Bronchial epithelial cell (primary cell): ENCODE results near the gene JARID2. TPM values are rescaled to one million over a fixed set of nuclear protein-coding genes. Genes with fewer than 3 reads are reported as not detected.

ENCODE experiments used
- DNase-seq: peaks from one replicate; pipeline ENCODE4 v3.0.0-alpha.2; 2010; ENCODE audit warnings: low read depth
- FAIRE-seq: peaks from 2 replicates; lab custom pipeline; 2011; peaks lifted over from hg19 to GRCh38; lab: Jason Lieb, UNC
- H3K27me3 ChIP-seq: 2 replicates; pipeline ENCODE4 v1.5.1; 2011; ENCODE audit warnings: low read length; ENCODE audit not compliant: control insufficient read depth, insufficient read depth
- H3K36me3 ChIP-seq: 2 replicates; pipeline ENCODE4 v1.5.1; 2011; ENCODE audit warnings: low read length; ENCODE audit not compliant: control insufficient read depth, insufficient read depth
- H3K4me3 ChIP-seq: 2 replicates; pipeline ENCODE4 v1.5.1; 2011; ENCODE audit warnings: mild to moderate bottlenecking, low read depth, low read length, control low read depth
- total RNA-seq: library from RNA; depleted of rRNA; stranded (reverse); fragments of >200 nt; gene quantifications from 2 replicates; pipeline ENCODE4 v1.2.1, GENCODE V29; 2014
- TF ChIP-seq, protein P1 (sequence below): IDR thresholded peaks from 2 replicates; pipeline ENCODE4 v1.5.1; 2011; ENCODE audit warnings: mild to moderate bottlenecking, moderate library complexity, low read length, control low read depth, inconsistent platforms; ENCODE audit not compliant: insufficient read depth, severe bottlenecking

Gene JARID2
- total RNA-seq, 1 donor from 2014 or later, result 29.2 TPM

DNA sequence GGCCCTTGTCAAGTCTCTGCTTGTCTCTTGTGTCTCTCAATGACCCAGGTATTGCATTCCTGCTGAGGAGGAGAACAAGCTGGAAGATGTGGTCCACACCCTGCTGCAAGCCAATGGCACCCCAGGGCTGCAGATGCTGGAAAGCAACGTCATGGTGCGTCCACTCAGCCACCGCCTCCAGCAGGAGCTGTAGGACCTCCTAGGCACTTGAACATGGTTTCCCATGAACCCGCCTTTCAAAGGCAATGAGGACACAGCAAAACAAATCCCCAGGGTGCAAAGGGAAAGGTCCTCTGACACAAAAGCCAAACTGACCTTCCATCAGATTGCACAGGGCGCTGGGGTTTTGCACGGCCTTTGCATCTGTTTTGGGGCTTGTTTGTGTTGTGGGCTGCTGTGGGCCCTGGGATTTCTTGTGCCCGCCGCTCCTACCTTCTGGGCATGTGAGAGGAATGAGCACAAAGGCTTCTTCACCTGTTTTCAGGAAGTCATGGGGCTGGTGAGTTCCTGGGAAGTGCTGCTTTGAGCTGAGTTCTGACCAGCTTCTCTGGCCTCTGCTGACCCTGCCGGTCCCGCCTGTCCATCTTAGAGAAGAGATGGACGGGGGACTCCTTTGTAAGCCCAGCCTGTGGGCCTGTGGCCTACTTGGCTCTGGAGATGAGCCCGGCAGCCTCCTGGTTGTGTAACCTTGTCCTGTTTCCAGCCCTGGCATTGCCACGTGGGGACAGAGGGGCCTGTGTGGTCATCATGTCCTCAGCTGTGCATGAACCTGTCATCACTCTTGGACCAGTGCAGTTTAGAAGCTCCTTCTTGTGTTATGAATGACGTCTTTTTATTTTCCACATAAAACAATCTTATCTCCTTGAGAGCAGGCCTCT, 265.6 kb downstream of the JARID2 start:
- H3K27me3 ChIP-seq, result no peaks in the 10 kb centered on the region
- H3K36me3 ChIP-seq, result peaks cover 63% of the 10 kb centered on the region
- no peak for FAIRE-seq
- DNase-seq, result no peak
- H3K4me3 ChIP-seq, result no peak overlapping the region
- TF ChIP-seq, protein P1, sequence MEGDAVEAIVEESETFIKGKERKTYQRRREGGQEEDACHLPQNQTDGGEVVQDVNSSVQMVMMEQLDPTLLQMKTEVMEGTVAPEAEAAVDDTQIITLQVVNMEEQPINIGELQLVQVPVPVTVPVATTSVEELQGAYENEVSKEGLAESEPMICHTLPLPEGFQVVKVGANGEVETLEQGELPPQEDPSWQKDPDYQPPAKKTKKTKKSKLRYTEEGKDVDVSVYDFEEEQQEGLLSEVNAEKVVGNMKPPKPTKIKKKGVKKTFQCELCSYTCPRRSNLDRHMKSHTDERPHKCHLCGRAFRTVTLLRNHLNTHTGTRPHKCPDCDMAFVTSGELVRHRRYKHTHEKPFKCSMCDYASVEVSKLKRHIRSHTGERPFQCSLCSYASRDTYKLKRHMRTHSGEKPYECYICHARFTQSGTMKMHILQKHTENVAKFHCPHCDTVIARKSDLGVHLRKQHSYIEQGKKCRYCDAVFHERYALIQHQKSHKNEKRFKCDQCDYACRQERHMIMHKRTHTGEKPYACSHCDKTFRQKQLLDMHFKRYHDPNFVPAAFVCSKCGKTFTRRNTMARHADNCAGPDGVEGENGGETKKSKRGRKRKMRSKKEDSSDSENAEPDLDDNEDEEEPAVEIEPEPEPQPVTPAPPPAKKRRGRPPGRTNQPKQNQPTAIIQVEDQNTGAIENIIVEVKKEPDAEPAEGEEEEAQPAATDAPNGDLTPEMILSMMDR, result no peak

DNA sequence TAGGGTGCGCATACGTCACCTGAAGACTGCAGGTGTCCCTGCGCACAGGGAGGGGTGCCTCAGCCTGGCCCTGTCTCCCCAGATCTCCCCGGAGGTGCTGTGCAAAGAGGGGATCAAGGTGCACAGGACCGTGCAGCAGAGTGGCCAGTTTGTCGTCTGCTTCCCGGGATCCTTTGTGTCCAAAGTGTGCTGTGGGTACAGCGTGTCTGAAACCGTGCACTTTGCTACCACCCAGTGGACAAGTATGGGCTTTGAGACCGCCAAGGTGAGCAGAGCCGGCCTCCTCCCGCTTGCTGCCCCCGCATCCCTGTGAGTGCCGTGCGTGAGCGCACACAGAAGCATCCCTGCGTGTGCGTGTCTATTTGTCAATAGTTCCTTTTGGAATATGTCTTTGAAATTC, 266.3 kb downstream of the JARID2 start:
- FAIRE-seq (no peak), DNase-seq (no peak)
- TF ChIP-seq, protein P1, result no peak
- Histone ChIP-seq H3K27me3 (no peaks in the 10 kb centered on the region), H3K36me3 (peaks cover 62% of the 10 kb centered on the region), H3K4me3 (no peak overlapping the region)

DNA sequence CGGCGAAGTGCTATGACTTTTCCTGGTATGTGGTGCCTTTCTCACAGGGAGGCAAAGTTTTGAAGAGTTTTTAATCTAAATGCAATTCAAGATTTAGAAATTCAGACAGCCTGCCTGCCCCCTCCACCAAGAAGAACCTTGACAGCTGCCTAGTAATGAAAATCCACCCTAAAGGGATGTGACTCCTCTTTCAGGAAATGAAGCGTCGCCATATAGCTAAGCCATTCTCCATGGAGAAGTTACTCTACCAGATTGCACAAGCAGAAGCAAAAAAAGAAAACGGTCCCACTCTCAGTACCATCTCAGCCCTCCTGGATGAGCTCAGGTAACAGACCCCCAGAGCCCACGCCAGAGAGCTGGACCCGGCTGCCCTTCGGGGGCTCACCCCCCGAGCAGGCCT, 266.9 kb downstream of the JARID2 start:
- Histone ChIP-seq H3K27me3 (no peaks in the 10 kb centered on the region), H3K4me3 (no peak overlapping the region), H3K36me3 (peaks cover 64% of the 10 kb centered on the region)
- TF ChIP-seq, protein P1, result no peak
- FAIRE-seq, result no peak
- no peak for DNase-seq

DNA sequence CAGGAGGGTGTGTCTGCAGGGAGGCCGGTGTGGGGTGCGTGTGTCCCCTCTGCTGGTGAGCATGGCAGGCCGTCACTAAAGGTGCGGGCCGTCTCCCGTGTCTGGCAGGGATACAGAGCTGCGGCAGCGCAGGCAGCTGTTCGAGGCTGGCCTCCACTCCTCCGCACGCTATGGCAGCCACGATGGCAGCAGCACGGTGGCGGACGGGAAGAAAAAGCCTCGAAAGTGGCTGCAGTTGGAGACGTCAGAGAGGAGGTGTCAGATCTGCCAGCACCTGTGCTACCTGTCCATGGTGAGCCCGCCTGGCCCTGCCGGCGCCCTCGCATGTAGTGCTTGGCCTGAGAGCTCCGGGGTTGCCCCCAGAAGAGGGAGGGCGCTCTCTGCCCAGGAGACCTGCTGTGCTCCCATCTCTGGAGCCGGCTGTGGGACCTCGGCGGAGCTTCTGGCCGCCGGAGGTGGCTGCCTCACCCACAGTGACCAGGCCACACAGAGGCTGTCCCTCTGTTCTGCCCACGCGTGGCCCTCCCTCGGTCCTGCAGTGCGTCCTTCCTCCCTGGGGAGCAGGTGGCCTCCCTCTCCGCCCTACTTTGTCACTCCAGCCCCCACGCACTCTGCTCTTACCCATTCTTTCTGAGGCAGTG, 267.4 kb downstream of the JARID2 start:
- no peak overlapping the region for H3K4me3 ChIP-seq
- H3K36me3 ChIP-seq, result peaks cover 61% of the 10 kb centered on the region
- DNase-seq (no peak), FAIRE-seq (no peak)
- TF ChIP-seq, protein P1, result no peak
- no peaks in the 10 kb centered on the region for H3K27me3 ChIP-seq

DNA sequence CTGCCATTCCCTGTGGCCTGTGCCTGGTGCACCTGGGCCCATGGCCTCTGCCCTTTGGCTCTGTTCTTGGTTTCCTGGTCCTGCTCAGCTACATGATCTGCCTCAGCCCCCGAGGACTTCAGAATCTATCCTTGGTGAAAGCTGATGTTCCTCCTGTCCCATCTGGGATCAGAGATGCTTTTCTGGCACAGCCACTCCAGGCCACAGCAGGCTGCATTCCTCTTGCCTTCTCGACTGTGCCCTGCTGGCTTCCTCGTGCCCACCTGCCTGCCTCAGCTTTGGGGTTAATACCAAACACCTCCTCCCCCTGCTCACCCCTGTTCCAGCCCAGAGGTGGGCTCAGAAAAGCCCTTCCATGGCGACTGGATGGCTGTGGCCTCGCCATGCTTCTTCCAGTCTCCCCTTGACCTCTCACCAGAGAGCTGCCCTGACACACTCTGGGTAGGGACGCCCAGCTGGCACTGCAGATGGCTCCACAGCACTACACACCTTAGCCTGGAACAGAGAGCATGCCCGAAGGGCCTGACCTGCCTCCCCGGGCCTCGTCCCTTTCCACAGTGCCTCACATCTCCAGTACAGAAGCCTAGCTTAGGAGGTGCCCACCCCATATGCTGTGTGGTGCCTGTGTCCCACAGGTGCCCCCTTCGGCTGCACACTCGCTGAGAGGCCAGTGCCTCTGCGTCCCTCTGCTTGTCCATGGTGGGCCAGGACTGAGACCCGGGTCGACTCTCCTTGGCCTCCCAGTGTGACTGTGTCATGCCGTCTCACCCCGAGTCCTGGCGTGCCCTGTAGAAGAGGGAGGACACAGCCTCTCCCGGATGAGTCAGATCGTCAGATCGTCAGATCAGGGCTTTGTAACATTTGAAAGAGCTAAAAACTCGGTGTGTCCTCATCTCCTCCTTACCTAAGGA, 268.2 kb downstream of the JARID2 start:
- FAIRE-seq (no peak), DNase-seq (no peak)
- Histone ChIP-seq H3K4me3 (no peak overlapping the region), H3K36me3 (peaks cover 59% of the 10 kb centered on the region), H3K27me3 (no peaks in the 10 kb centered on the region)
- TF ChIP-seq, protein P1, result no peak
